Activated naive CD4-positive, alpha-beta T cell treated with anti-CD3 and anti-CD28 coated beads for 36 hours (primary cell): ENCODE results near the gene OR8I2. TPM values are rescaled to one million over a fixed set of nuclear protein-coding genes. Genes with fewer than 3 reads are reported as not detected.

Experiments
- total RNA-seq, 2 experiments: library from RNA; stranded (reverse); gene quantifications; one replicate each; pipeline ENCODE4 v1.2.3, GENCODE V29; 2021

OR8I2 gene
- total RNA-seq, 2 experiments from 2014 or later, result not detected

Other genes starting within 250 kb of the OR8I2 start
- gene TRIM51, start 210.0 kb upstream of the OR8I2 start, total RNA-seq, result not detected
- gene OR5W2, start 178.7 kb upstream of the OR8I2 start, total RNA-seq, result not detected
- not detected for gene OR5I1, start 156.9 kb upstream of the OR8I2 start, total RNA-seq
- gene OR10AG1, start 123.4 kb upstream of the OR8I2 start, total RNA-seq, result not detected
- not detected for gene OR5F1, start 98.7 kb upstream of the OR8I2 start, total RNA-seq
- gene OR5AS1, start 65.7 kb upstream of the OR8I2 start, total RNA-seq, result not detected
- not detected for gene OR8H2, start 10.4 kb downstream of the OR8I2 start, total RNA-seq
- gene OR8H3, start 29.1 kb downstream of the OR8I2 start, total RNA-seq, result not detected
- not detected for gene OR8J3, start 46.9 kb downstream of the OR8I2 start, total RNA-seq
- not detected for gene OR8K5, start 67.0 kb downstream of the OR8I2 start, total RNA-seq
- gene OR5J2, start 83.3 kb downstream of the OR8I2 start, total RNA-seq, result not detected
- not detected for gene OR5T2, start 140.9 kb downstream of the OR8I2 start, total RNA-seq
- not detected for gene OR5T3, start 158.9 kb downstream of the OR8I2 start, total RNA-seq
- not detected for gene OR5T1, start 180.8 kb downstream of the OR8I2 start, total RNA-seq
- gene OR8H1, start 198.9 kb downstream of the OR8I2 start, total RNA-seq, result not detected
- gene OR8K3, start 221.8 kb downstream of the OR8I2 start, total RNA-seq, result not detected